ENCODE measurements around the gene GRAMD2A.
"Not testable (repeated sequence)": the region's sequence is repeated elsewhere in the genome, so short reads cannot be mapped to it uniquely, and the experiment has no call there.

GRAMD2A gene

GRCh38 chr15:72183781-72184164, 13.8 kb downstream of the GRAMD2A start:
- no peak for FAIRE-seq

GRCh38 chr15:72182673-72183072, 14.9 kb downstream of the GRAMD2A start:
- no peak for FAIRE-seq

- no peak for FAIRE-seq
These were observed 15.3 kb downstream of the GRAMD2A start for GRCh38 chr15:72182244-72182643.

GRCh38 chr15:72180761-72181324, 16.7 kb downstream of the GRAMD2A start:
- no peak for FAIRE-seq

GRCh38 chr15:72179950-72180581, 17.5 kb downstream of the GRAMD2A start:
- FAIRE-seq: no peak

- FAIRE-seq: no peak
These were observed 18.5 kb downstream of the GRAMD2A start for GRCh38 chr15:72178976-72179585.

- FAIRE-seq: no peak
These were observed 20.8 kb downstream of the GRAMD2A start for GRCh38 chr15:72176743-72177142.

GRCh38 chr15:72176159-72176558, 21.4 kb downstream of the GRAMD2A start:
- no peak for FAIRE-seq

- FAIRE-seq: no peak
These were observed 22.2 kb downstream of the GRAMD2A start for GRCh38 chr15:72175186-72176044.

GRCh38 chr15:72174551-72175165, 22.9 kb downstream of the GRAMD2A start:
- FAIRE-seq: no peak

- no peak for FAIRE-seq
These were observed 23.6 kb downstream of the GRAMD2A start for GRCh38 chr15:72173864-72174550.

GRCh38 chr15:72173401-72173800, 24.2 kb downstream of the GRAMD2A start:
- no peak for FAIRE-seq

GRCh38 chr15:72172796-72173195, 24.8 kb downstream of the GRAMD2A start:
- FAIRE-seq: no peak

GRCh38 chr15:72171978-72172377, 25.6 kb downstream of the GRAMD2A start:
- FAIRE-seq: not testable (repeated sequence)

- FAIRE-seq: no peak
These were observed 26.9 kb downstream of the GRAMD2A start for GRCh38 chr15:72170691-72171090.

GRCh38 chr15:72169921-72170611, 27.5 kb downstream of the GRAMD2A start:
- no peak for FAIRE-seq

- no peak for FAIRE-seq
These were observed 28.2 kb downstream of the GRAMD2A start for GRCh38 chr15:72169236-72169920.

- no peak for FAIRE-seq
These were observed 28.8 kb downstream of the GRAMD2A start for GRCh38 chr15:72168808-72169190.

- no peak for FAIRE-seq
These were observed 29.3 kb downstream of the GRAMD2A start for GRCh38 chr15:72168131-72168807.

- FAIRE-seq: no peak
These were observed 30.1 kb downstream of the GRAMD2A start for GRCh38 chr15:72167445-72167844.

Measured in TTC549 (cell line).